Fibroblast of villous mesenchyme (primary cell): Measurements from ENCODE around the gene CHRM1. TPM values are rescaled to one million over a fixed set of nuclear protein-coding genes. Genes with fewer than 3 reads are reported as not detected.

Experiments
- DNase-seq: peaks from one replicate; pipeline ENCODE4 v3.0.0-alpha.2; 2010; ENCODE audit warnings: low read depth
- H3K4me3 ChIP-seq: 2 replicates; pipeline ENCODE4 v1.5.1; 2011; ENCODE audit warnings: low read depth, mild to moderate bottlenecking, low read length
- CTCF ChIP-seq: IDR thresholded peaks from 2 replicates; pipeline ENCODE4 v1.5.1; 2012; ENCODE audit warnings: low read depth, mild to moderate bottlenecking, low read length; ENCODE audit not compliant: insufficient read depth
- total RNA-seq: library from RNA; depleted of rRNA; stranded (reverse); fragments of >200 nt; gene quantifications from 2 replicates; pipeline ENCODE4 v1.2.3, GENCODE V29; 2012

Gene CHRM1
- total RNA-seq, 1 donor: not detected

GRCh38 chr11:62889484-62890437 lies 31.4 kb downstream of the CHRM1 start:
- TF ChIP-seq CTCF: no peak
- H3K4me3 ChIP-seq: no peak overlapping the region
- DNase-seq: peak; percentile 97

GRCh38 chr11:62889126-62889483 lies 32.1 kb downstream of the CHRM1 start:
- no peak for DNase-seq
- no peak for TF ChIP-seq CTCF
- H3K4me3 ChIP-seq: no peak overlapping the region

- DNase-seq: no peak
- no peak overlapping the region for H3K4me3 ChIP-seq
- no peak for TF ChIP-seq CTCF
These were observed 32.8 kb downstream of the CHRM1 start for GRCh38 chr11:62888406-62888805.

GRCh38 chr11:62885137-62885750 lies 35.9 kb downstream of the CHRM1 start:
- H3K4me3 ChIP-seq: peak overlapping the region; percentile 40
- DNase-seq: no peak
- no peak for TF ChIP-seq CTCF

- no peak for TF ChIP-seq CTCF
- no peak for DNase-seq
- peak overlapping the region; percentile 93 for H3K4me3 ChIP-seq
These were observed 37.5 kb downstream of the CHRM1 start for GRCh38 chr11:62883673-62884072.

- DNase-seq: no peak
- H3K4me3 ChIP-seq: peak overlapping the region; percentile 93
- TF ChIP-seq CTCF: no peak
These were observed 38.2 kb downstream of the CHRM1 start for GRCh38 chr11:62882788-62883501.
